Neuronal stem cell (in vitro differentiated cells): ENCODE results near the gene MIOX.
A peak's percentile ranks its signal among the peaks of the same experiment; 100 is the strongest.

ENCODE experiments used
- DNase-seq: peaks from one replicate; pipeline ENCODE4 v3.0.0-alpha.2; 2013; ENCODE audit warnings: low spot score
- H2AFZ ChIP-seq: one replicate; pipeline ENCODE4 v1.6.1; 2013; ENCODE audit warnings: mild to moderate bottlenecking, low read length, inconsistent platforms
- H2AK5ac ChIP-seq: 2 replicates; pipeline ENCODE4 v1.6.1; 2013; ENCODE audit warnings: low read depth, mild to moderate bottlenecking, inconsistent platforms, low read length, moderate library complexity, mixed read lengths
- H2BK120ac ChIP-seq: 2 replicates; pipeline ENCODE4 v1.6.1; 2013; ENCODE audit warnings: low read depth, mild to moderate bottlenecking, inconsistent platforms, low read length, moderate library complexity, mixed read lengths
- H2BK12ac ChIP-seq: one replicate; pipeline ENCODE4 v1.6.1; 2013; ENCODE audit warnings: low read length, inconsistent platforms
- H2BK15ac ChIP-seq: 2 replicates; pipeline ENCODE4 v1.6.1; 2013; ENCODE audit warnings: mild to moderate bottlenecking, low read length, inconsistent platforms, mixed read lengths
- H2BK5ac ChIP-seq: one replicate; pipeline ENCODE4 v1.6.1; 2013; ENCODE audit warnings: inconsistent platforms, mild to moderate bottlenecking, low read length, moderate library complexity
- H3K14ac ChIP-seq: one replicate; pipeline ENCODE4 v1.6.1; 2013; ENCODE audit warnings: low read length, inconsistent platforms
- H3K18ac ChIP-seq: 2 replicates; pipeline ENCODE4 v1.6.1; 2013; ENCODE audit warnings: low read length, inconsistent platforms
- H3K23ac ChIP-seq: 2 replicates; pipeline ENCODE4 v1.6.1; 2013; ENCODE audit warnings: low read depth, mild to moderate bottlenecking, mixed read lengths, low read length, inconsistent platforms; ENCODE audit not compliant: poor library complexity
- H3K27ac ChIP-seq: replicated peaks from 3 replicates; pipeline ENCODE4 v1.5.1; 2013; ENCODE audit warnings: low read length, inconsistent platforms
- H3K27me3 ChIP-seq, 3 experiments: 2 replicates each; pipeline ENCODE4 v1.6.1; 2013; ENCODE audit warnings: low read length in 3 of 3, mild to moderate bottlenecking in 2 of 3, inconsistent platforms in 1 of 3, low read depth in 1 of 3, mixed read lengths in 1 of 3, moderate library complexity in 1 of 3; ENCODE audit not compliant: control insufficient read depth in 3 of 3, insufficient read depth in 3 of 3
- H3K36me3 ChIP-seq, 2 donors: replicated peaks in 1 of 2; 2 replicates each; pipeline ENCODE4 v1.6.1; 2013; ENCODE audit warnings: low read length in 2 of 2; ENCODE audit not compliant: control insufficient read depth in 2 of 2, insufficient read depth in 2 of 2
- H3K4ac ChIP-seq: 2 replicates; pipeline ENCODE4 v1.6.1; 2013; ENCODE audit warnings: inconsistent platforms, mild to moderate bottlenecking, low read length, moderate library complexity
- H3K4me1 ChIP-seq, 2 donors: 1 replicate in 1 of 2; 2 replicates in 1 of 2; pipeline ENCODE4 v1.6.1; 2013; ENCODE audit warnings: low read length in 2 of 2, low read depth in 1 of 2; ENCODE audit not compliant: control insufficient read depth in 2 of 2, insufficient read depth in 1 of 2
- H3K4me2 ChIP-seq: one replicate; pipeline ENCODE4 v1.6.1; 2013; ENCODE audit warnings: mild to moderate bottlenecking, low read length, inconsistent platforms; ENCODE audit not compliant: insufficient read depth, poor library complexity, severe bottlenecking
- H3K4me3 ChIP-seq, 2 donors: 2 replicates each; pipeline ENCODE4 v1.5.1; 2013; ENCODE audit warnings: low read length in 2 of 2, mild to moderate bottlenecking in 2 of 2, inconsistent platforms in 1 of 2, moderate library complexity in 1 of 2
- H3K79me1 ChIP-seq: one replicate; pipeline ENCODE4 v1.6.1; 2013; ENCODE audit warnings: low read depth, mild to moderate bottlenecking, inconsistent platforms, low read length, moderate library complexity
- H3K9ac ChIP-seq: one replicate; pipeline ENCODE4 v1.6.1; 2013; ENCODE audit warnings: mild to moderate bottlenecking, low read depth, low read length, inconsistent platforms; ENCODE audit not compliant: poor library complexity
- H3K9me3 ChIP-seq, 2 donors: replicated peaks in 1 of 2; 2 replicates each; pipeline versions ENCODE3 to v1.6.1; 2013; ENCODE audit warnings: low read length in 2 of 2, mild to moderate bottlenecking in 2 of 2, inconsistent platforms in 1 of 2, low read depth in 1 of 2, mixed read lengths in 1 of 2, moderate library complexity in 1 of 2; ENCODE audit not compliant: control insufficient read depth in 2 of 2, insufficient read depth in 1 of 2
- H4K8ac ChIP-seq: one replicate; pipeline ENCODE4 v1.6.1; 2013; ENCODE audit warnings: low read depth, mild to moderate bottlenecking, inconsistent platforms, low read length, moderate library complexity
- H4K91ac ChIP-seq: one replicate; pipeline ENCODE4 v1.6.1; 2013; ENCODE audit warnings: low read length, low read depth, mild to moderate bottlenecking, inconsistent platforms; ENCODE audit not compliant: poor library complexity
- WGBS, 2 donors: extraction: QIAGEN DNeasy Blood & Tissue Kit; methylation state at CpG; one replicate each; pipeline ENCODE4 v1.1.7; 2013; ENCODE audit warnings: missing lambda C conversion rate in 2 of 2, mixed read lengths in 1 of 2; ENCODE audit not compliant: insufficient read length in 2 of 2, insufficient replicate concordance in 1 of 2; ENCODE audit errors: extremely low coverage in 2 of 2; 5-methylcytosine and 5-hydroxymethylcytosine counted together

Gene MIOX

DNA sequence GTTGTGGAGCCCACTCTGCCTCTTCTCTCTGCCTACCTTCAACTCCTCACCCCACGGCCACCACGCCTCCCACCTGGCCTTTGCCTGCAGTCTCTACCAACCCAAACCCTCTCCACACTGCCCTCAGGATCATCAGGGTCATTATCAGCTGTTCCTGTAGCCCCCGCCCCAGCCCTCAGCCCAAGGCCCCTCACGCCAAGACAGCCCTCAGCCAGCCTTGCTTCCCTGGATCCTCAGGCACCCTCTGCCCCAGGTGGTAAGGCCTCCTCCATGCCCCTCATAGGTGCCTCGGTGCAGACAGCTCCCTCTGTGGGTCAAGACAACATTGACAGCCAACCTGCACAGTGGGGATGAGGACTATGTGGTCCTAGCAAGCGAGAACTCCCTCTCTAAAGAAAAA, 13.6 kb upstream of the MIOX start:
- Histone ChIP-seq H3K4ac (no peak overlapping the region), H3K14ac (no peak overlapping the region), H3K18ac (no peak overlapping the region), H4K91ac (no peak overlapping the region), H2AFZ (no peak overlapping the region), H2AK5ac (peak overlapping the region; percentile 58), H3K4me2 (no peak overlapping the region), H3K4me3 (peak overlapping the region in 1 of 2 donors; percentile 80), H3K27ac (no peak overlapping the region), H2BK15ac (no peak overlapping the region), H3K9ac (peak overlapping the region; percentile 50), H3K79me1 (peaks cover 54% of the 10 kb centered on the region), H3K9me3 (no peaks in the 10 kb centered on the region), H3K23ac (peak overlapping the region; percentile 32), H2BK120ac (no peak overlapping the region), H4K8ac (no peak overlapping the region), H3K27me3 (no peaks in the 10 kb centered on the region), H2BK5ac (no peak overlapping the region), H3K36me3 (peaks cover 0 to 27% of the 10 kb centered on the region in 2 donors), H3K4me1 (peaks cover 10 to 15% of the 10 kb centered on the region in 2 donors), H2BK12ac (no peak overlapping the region)
- WGBS, 2 donors = no CpG with 5 or more reads among the region's 6 CpGs
- DNase-seq = no peak

DNA sequence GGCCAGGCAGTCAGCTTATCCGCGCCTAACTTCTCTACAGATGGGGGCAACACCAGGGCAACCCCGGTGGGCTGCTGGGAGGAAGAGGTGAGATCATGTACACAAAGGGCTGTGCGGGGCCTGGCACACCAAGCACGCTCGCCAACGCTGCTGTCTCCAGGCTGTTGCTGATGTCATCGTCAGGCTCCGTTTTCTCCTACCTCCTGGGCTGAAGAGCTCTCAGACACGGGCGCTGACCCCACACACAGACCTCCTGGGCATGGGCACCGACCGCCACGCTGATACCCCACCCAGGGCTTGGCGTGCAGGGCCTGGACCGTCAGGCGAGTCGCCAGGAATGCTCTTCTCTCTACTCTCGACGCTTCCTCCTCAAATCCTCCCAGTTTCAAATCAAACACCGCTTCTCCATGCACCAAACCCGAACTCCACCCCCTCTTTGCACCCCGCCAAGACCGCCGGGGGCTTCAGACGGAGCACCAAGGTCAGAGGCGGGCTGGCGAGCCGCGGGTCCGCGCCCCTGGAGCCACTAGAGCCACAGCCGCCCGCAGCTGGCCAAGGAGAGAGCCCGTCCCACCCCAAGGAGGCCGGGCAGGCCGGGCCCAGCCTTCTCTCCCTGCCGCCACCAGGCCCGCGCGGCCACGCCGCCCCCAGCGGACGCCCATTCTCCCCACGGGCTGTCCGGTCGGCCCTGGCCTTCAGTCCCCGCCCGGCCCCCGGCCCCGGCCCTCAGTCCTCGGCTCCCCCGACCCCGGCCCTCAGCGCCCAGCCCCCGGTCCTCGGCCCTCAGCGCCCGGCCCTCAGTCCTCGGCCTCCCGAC, 12.6 kb upstream of the MIOX start:
- Histone ChIP-seq H3K14ac (peak overlapping the region; percentile 38), H3K9ac (peak overlapping the region; percentile 92), H4K91ac (no peak overlapping the region), H3K4me1 (peaks cover 10 to 15% of the 10 kb centered on the region in 2 donors), H3K27ac (no peak overlapping the region), H3K4me3 (peak overlapping the region; percentile 80 to 95), H2BK15ac (no peak overlapping the region), H4K8ac (no peak overlapping the region), H3K23ac (peak overlapping the region; percentile 97), H2AK5ac (peak overlapping the region; percentile 81), H3K36me3 (peaks cover 0 to 25% of the 10 kb centered on the region in 2 donors), H2AFZ (peak overlapping the region; percentile 78), H2BK120ac (peak overlapping the region; percentile 3), H2BK12ac (no peak overlapping the region), H3K9me3 (peaks cover 0 to 2% of the 10 kb centered on the region in 2 donors), H3K4me2 (peak overlapping the region; percentile 100), H2BK5ac (peak overlapping the region; percentile 39), H3K4ac (peak overlapping the region; percentile 6), H3K79me1 (peaks cover 46% of the 10 kb centered on the region), H3K27me3 (peaks cover 0 to 4% (median 0%) of the 10 kb centered on the region in 3 experiments), H3K18ac (peak overlapping the region; percentile 71)
- no CpG with 5 or more reads among the region's 62 CpGs for WGBS, 2 donors
- DNase-seq = no peak

DNA sequence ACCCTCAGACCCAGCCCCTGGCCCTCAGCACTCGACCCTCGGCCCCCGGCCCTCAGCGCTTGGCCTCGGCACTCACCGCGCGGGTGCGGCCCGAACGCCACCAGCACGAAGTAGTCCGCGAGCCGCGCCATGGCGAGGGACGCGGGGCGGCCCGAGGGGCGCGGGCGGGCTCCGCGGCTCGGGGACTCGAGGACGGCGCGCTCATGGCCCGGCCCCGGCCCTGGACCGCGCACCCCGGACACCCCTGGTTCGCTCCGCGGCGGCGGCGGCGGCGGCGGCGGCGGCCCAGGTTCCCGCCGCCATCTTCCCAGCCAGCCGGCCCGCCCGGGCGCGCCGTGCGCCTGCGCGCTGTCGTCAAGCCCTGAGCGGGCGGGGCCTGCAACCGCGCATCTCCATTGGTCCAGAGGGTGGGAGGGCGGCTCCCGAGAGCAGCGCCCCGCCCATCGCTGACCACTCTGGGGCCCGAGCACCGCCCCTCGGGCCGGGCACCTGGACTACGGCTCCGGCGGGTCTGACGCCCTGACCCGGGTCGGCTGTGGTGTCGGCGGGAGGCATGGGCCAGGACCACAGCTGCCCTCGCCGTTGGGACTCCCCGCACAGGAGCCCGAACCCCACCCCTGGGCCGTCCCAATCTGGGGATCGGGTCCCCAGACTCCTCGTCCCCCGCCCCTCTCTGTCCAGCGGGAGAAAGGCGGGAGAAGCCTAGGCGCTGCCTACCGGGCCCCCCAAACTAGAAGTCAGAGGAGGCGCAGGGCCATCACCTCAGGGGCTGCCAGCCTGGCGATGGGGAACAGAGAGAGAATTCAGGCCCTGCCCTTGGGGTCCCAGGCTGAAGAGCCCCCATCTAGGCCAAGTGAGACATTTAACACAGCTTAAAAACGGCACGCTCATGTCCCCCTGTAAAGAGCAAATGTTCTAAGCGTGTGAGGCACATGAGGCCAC, 11.7 kb upstream of the MIOX start, which contains the start of gene SBF1:
Gene SBF1 (minus strand): TSS at position 326 of the 942 bp plus-strand sequence. CDS start 195 bp downstream, at position 131.
- peak within 1 kb of the TSS; percentile 97 for H2AFZ ChIP-seq
- peak within 1 kb of the TSS; percentile 97 for H3K23ac ChIP-seq
- peak within 1 kb of the TSS; percentile 98 for H2AK5ac ChIP-seq
- peak within 1 kb of the TSS; percentile 97 for H3K18ac ChIP-seq
- peak; percentile 91 for DNase-seq
- peak within 1 kb of the TSS; percentile 56 for H3K14ac ChIP-seq
- peak within 1 kb of the TSS; percentile 3 for H2BK120ac ChIP-seq
- WGBS, 2 donors = no CpG with 5 or more reads among the region's 97 CpGs
- H3K27me3 ChIP-seq = peaks cover 0 to 9% (median 4%) of the 10 kb centered on the region in 3 experiments
- H2BK5ac ChIP-seq = peak within 1 kb of the TSS; percentile 39
- H2BK15ac ChIP-seq = peak within 1 kb of the TSS; percentile 93
- peaks cover 0 to 25% of the 10 kb centered on the region in 2 donors for H3K36me3 ChIP-seq
- H3K4me1 ChIP-seq = peaks cover 10 to 15% of the 10 kb centered on the region in 2 donors
- peak within 1 kb of the TSS; percentile 99 for H3K9ac ChIP-seq
- H3K79me1 ChIP-seq = peaks cover 42% of the 10 kb centered on the region
- H3K4me3 ChIP-seq = peak within 1 kb of the TSS; percentile 80 to 95
- peak within 1 kb of the TSS; percentile 73 for H2BK12ac ChIP-seq
- peak within 1 kb of the TSS; percentile 6 for H3K4ac ChIP-seq
- peaks cover 2 to 4% of the 10 kb centered on the region in 2 donors for H3K9me3 ChIP-seq
- H4K91ac ChIP-seq = no peak within 1 kb of the TSS
- H4K8ac ChIP-seq = no peak within 1 kb of the TSS
- H3K27ac ChIP-seq = no peak within 1 kb of the TSS
- peak within 1 kb of the TSS; percentile 100 for H3K4me2 ChIP-seq
